Body of pancreas (tissue), 4 donors: Measurements from ENCODE around the gene MPC1.
"Not testable (repeated sequence)": the region's sequence is repeated elsewhere in the genome, so short reads cannot be mapped to it uniquely, and the experiment has no call there.

Experiments
- CTCF ChIP-seq, 7 experiments: fragments of 450-650 bp in 4 of 7; fragments of 200-600 bp in 3 of 7; sonication (generic) in 3 of 7; IDR thresholded peaks; one replicate each; pipeline ENCODE4 v1.5.1; 2016 to 2019; ENCODE audit warnings: antibody characterized with exemption in 7 of 7
- POLR2A ChIP-seq, 3 donors: fragments of 450-650 bp; IDR thresholded peaks; one replicate each; pipeline ENCODE4 v1.6.1; 2016; ENCODE audit warnings: antibody characterized with exemption in 3 of 3, mild to moderate bottlenecking in 2 of 3

DNA sequence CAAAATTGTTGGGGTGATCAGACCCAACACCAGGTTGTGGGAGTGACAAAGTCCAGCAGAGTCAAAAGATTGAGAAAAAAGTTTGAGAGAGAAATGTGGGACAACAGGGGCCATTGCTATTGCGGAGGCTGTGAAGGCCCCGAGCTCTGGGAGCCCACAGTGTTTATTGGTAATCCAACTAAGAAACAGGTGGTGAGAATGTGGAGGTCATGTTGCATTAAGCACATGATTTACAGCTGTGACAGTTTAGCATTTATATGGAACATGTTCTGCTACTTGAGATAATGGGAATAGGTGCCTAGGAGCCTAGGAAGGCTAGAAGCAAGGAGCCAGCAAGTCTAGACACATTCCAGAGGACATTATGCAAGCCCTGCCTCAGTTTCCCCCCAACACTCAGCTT, 37.8 kb downstream of the MPC1 start:
- TF ChIP-seq CTCF, POLR2A (IDR thresholded peaks at IDR 0.05): not testable (repeated sequence)
